GM21447 (cell line): ENCODE data around the gene PLEKHM2.
A peak's percentile ranks its signal among the peaks of the same experiment; 100 is the strongest.

ENCODE experiments used
- ATAC-seq: cut with Tn5 transposase; IDR thresholded peaks from one replicate; pipeline ENCODE4 v1.9.1; 2021; ENCODE audit not compliant: unreplicated experiment

The PLEKHM2 gene

GRCh38 chr1:15674386-15675159 lies 9.5 kb upstream of the PLEKHM2 start:
- ATAC-seq, result no peak

- ATAC-seq, result no peak
Observed at GRCh38 chr1:15676010-15676409, 8.1 kb upstream of the PLEKHM2 start.

- ATAC-seq, result no peak
Observed at GRCh38 chr1:15676688-15677661, 7.1 kb upstream of the PLEKHM2 start.

- no peak for ATAC-seq
Observed at GRCh38 chr1:15678578-15678977, 5.5 kb upstream of the PLEKHM2 start.

- ATAC-seq, result no peak
Observed at GRCh38 chr1:15680131-15680530, 4.0 kb upstream of the PLEKHM2 start.

- ATAC-seq, result no peak
Observed at GRCh38 chr1:15680561-15681348, 3.4 kb upstream of the PLEKHM2 start.

GRCh38 chr1:15681349-15682292 lies 2.5 kb upstream of the PLEKHM2 start:
- ATAC-seq, result no peak

GRCh38 chr1:15682936-15683341 lies 1.2 kb upstream of the PLEKHM2 start:
- ATAC-seq, result no peak

- ATAC-seq, result no peak
Observed at GRCh38 chr1:15683345-15684039, 628 bp upstream of the PLEKHM2 start.

- no peak for ATAC-seq
Observed at GRCh38 chr1:15684468-15685291, 560 bp downstream of the PLEKHM2 start.

- ATAC-seq, result no peak
Observed at GRCh38 chr1:15685820-15686219, 1.7 kb downstream of the PLEKHM2 start.

- no peak for ATAC-seq
Observed at GRCh38 chr1:15687446-15687845, 3.3 kb downstream of the PLEKHM2 start.

- no peak for ATAC-seq
Observed at GRCh38 chr1:15690317-15690716, 6.2 kb downstream of the PLEKHM2 start.

GRCh38 chr1:15691434-15692032 lies 7.4 kb downstream of the PLEKHM2 start:
- no peak for ATAC-seq

GRCh38 chr1:15692121-15692682 lies 8.1 kb downstream of the PLEKHM2 start:
- no peak for ATAC-seq

GRCh38 chr1:15693371-15693770 lies 9.3 kb downstream of the PLEKHM2 start:
- no peak for ATAC-seq

- ATAC-seq, result peak; percentile 89
Observed at GRCh38 chr1:15696956-15697521, 12.9 kb downstream of the PLEKHM2 start.
